Fibroblast of lung (primary cell): ENCODE measurements around the gene TRIM62. TPM values are rescaled to one million over a fixed set of nuclear protein-coding genes. Genes with fewer than 3 reads are reported as not detected.

ENCODE experiments used
- DNase-seq, 2 donors: peaks; one replicate each; pipeline versions ENCODE4 v3.0.0 to v3.0.0-alpha.2; 2010; ENCODE audit warnings: low read depth in 2 of 2
- H2AFZ ChIP-seq: 2 replicates; pipeline ENCODE4 v1.5.1; 2012; ENCODE audit warnings: low read length, control low read depth, inconsistent platforms
- H3K27ac ChIP-seq: 2 replicates; pipeline ENCODE4 v1.5.1; 2011; ENCODE audit warnings: low read length, control low read depth; ENCODE audit not compliant: insufficient read depth
- H3K27me3 ChIP-seq: 2 replicates; pipeline ENCODE4 v1.5.1; 2011; ENCODE audit warnings: mild to moderate bottlenecking, low read length; ENCODE audit not compliant: control insufficient read depth, insufficient read depth
- H3K36me3 ChIP-seq: 2 replicates; pipeline ENCODE4 v1.5.1; 2011; ENCODE audit warnings: low read length; ENCODE audit not compliant: control insufficient read depth, insufficient read depth
- H3K4me1 ChIP-seq: 2 replicates; pipeline ENCODE4 v1.5.1; 2011; ENCODE audit warnings: low read length; ENCODE audit not compliant: control insufficient read depth, insufficient read depth; ENCODE audit errors: extremely low read depth
- H3K4me2 ChIP-seq: 2 replicates; pipeline ENCODE4 v1.5.1; 2011; ENCODE audit warnings: low read length, control low read depth; ENCODE audit not compliant: insufficient read depth; ENCODE audit errors: extremely low read depth
- H3K4me3 ChIP-seq, 4 experiments: fragments of 200-600 bp in 1 of 4; sonication (generic) in 1 of 4; replicated peaks in 1 of 4; 2 replicates each; pipeline ENCODE4 v1.5.1; 2011 to 2016; ENCODE audit warnings: low read length in 4 of 4, low read depth in 3 of 4, mild to moderate bottlenecking in 3 of 4, control low read depth in 2 of 4, inconsistent platforms in 1 of 4, mixed read lengths in 1 of 4; ENCODE audit not compliant: insufficient read depth in 1 of 4; ENCODE audit errors: control extremely low read depth in 1 of 4
- H3K79me2 ChIP-seq: 2 replicates; pipeline ENCODE4 v1.5.1; 2012; ENCODE audit warnings: mild to moderate bottlenecking, low read length, inconsistent platforms; ENCODE audit not compliant: control insufficient read depth, insufficient read depth
- H3K9ac ChIP-seq: 2 replicates; pipeline ENCODE4 v1.5.1; 2011; ENCODE audit warnings: mild to moderate bottlenecking, low read length, control low read depth; ENCODE audit not compliant: insufficient read depth
- H3K9me3 ChIP-seq: 2 replicates; pipeline ENCODE4 v1.5.1; 2012; ENCODE audit warnings: low read depth, low read length; ENCODE audit not compliant: control insufficient read depth, insufficient read depth
- H4K20me1 ChIP-seq: 2 replicates; pipeline ENCODE4 v1.5.1; 2011; ENCODE audit warnings: low read length; ENCODE audit not compliant: control insufficient read depth, insufficient read depth; ENCODE audit errors: extremely low read depth
- EZH2 ChIP-seq: IDR thresholded peaks from 2 replicates; pipeline ENCODE4 v1.5.1; 2012; ENCODE audit warnings: low read length, control low read depth, mild to moderate bottlenecking; ENCODE audit errors: missing control alignments
- polyA plus RNA-seq, 2 donors: library from polyadenylated mRNA; depleted of rRNA in 1 of 2; stranded (reverse) in 1 of 2; unstranded in 1 of 2; fragments of >200 nt; gene quantifications; 2 replicates each; pipeline ENCODE4 v1.2.1, GENCODE V29; 2011 to 2012; ENCODE audit warnings: missing spikeins in 1 of 2
- total RNA-seq: library from RNA; depleted of rRNA; stranded (reverse); fragments of >200 nt; gene quantifications from 2 replicates; pipeline ENCODE4 v1.2.1, GENCODE V29; 2014
- TF ChIP-seq, protein P1 (sequence below), 2 donors: IDR thresholded peaks in 1 of 2; conservative IDR thresholded peaks in 1 of 2; 1 replicate in 1 of 2; 2 replicates in 1 of 2; pipeline ENCODE4 v1.5.1; 2011 to 2012; ENCODE audit warnings: low read length in 2 of 2, control low read depth in 1 of 2, inconsistent platforms in 1 of 2, low read depth in 1 of 2, mild to moderate bottlenecking in 1 of 2

Gene TRIM62
- total and polyA plus RNA-seq, 2 donors (not counting 1 experiment from before 2014, with no cell fraction given) = 1.8 to 2.4 TPM

- DNase-seq = no peak
- Histone ChIP-seq H3K9ac (no peak overlapping the region), H3K27ac (no peak overlapping the region), H3K4me2 (no peak overlapping the region), H3K9me3 (no peaks in the 10 kb centered on the region), H3K79me2 (no peaks in the 10 kb centered on the region), H2AFZ (no peak overlapping the region), H3K36me3 (peaks cover 6% of the 10 kb centered on the region), H3K4me1 (peaks cover 14% of the 10 kb centered on the region), H3K27me3 (no peaks in the 10 kb centered on the region), H3K4me3 (no peak overlapping the region), H4K20me1 (no peaks in the 10 kb centered on the region)
- TF ChIP-seq EZH2 = no peak
- TF ChIP-seq, protein P1, sequence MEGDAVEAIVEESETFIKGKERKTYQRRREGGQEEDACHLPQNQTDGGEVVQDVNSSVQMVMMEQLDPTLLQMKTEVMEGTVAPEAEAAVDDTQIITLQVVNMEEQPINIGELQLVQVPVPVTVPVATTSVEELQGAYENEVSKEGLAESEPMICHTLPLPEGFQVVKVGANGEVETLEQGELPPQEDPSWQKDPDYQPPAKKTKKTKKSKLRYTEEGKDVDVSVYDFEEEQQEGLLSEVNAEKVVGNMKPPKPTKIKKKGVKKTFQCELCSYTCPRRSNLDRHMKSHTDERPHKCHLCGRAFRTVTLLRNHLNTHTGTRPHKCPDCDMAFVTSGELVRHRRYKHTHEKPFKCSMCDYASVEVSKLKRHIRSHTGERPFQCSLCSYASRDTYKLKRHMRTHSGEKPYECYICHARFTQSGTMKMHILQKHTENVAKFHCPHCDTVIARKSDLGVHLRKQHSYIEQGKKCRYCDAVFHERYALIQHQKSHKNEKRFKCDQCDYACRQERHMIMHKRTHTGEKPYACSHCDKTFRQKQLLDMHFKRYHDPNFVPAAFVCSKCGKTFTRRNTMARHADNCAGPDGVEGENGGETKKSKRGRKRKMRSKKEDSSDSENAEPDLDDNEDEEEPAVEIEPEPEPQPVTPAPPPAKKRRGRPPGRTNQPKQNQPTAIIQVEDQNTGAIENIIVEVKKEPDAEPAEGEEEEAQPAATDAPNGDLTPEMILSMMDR (conservative IDR thresholded peaks at IDR 0.05 in 1 of 2, IDR thresholded peaks at IDR 0.05 in 1 of 2; ENCODE audit: low read depth in 1 of 2, low read length in 2 of 2) = no peak
Observed at GRCh38 chr1:33147275-33147996, 34.4 kb downstream of the TRIM62 start.

GRCh38 chr1:33146003-33146402 lies 35.8 kb downstream of the TRIM62 start:
- DNase-seq = no peak
- no peak overlapping the region for H3K27ac ChIP-seq
- H3K9me3 ChIP-seq = no peaks in the 10 kb centered on the region
- no peak overlapping the region for H2AFZ ChIP-seq
- peaks cover 14% of the 10 kb centered on the region for H3K4me1 ChIP-seq
- no peaks in the 10 kb centered on the region for H4K20me1 ChIP-seq
- H3K9ac ChIP-seq = no peak overlapping the region
- TF ChIP-seq, protein P1 (conservative IDR thresholded peaks at IDR 0.05 in 1 of 2, IDR thresholded peaks at IDR 0.05 in 1 of 2; ENCODE audit: low read depth in 1 of 2, low read length in 2 of 2) = no peak
- no peak for TF ChIP-seq EZH2
- no peaks in the 10 kb centered on the region for H3K27me3 ChIP-seq
- H3K4me3 ChIP-seq = no peak overlapping the region
- H3K4me2 ChIP-seq = no peak overlapping the region
- peaks cover 6% of the 10 kb centered on the region for H3K36me3 ChIP-seq
- H3K79me2 ChIP-seq = no peaks in the 10 kb centered on the region

DNA sequence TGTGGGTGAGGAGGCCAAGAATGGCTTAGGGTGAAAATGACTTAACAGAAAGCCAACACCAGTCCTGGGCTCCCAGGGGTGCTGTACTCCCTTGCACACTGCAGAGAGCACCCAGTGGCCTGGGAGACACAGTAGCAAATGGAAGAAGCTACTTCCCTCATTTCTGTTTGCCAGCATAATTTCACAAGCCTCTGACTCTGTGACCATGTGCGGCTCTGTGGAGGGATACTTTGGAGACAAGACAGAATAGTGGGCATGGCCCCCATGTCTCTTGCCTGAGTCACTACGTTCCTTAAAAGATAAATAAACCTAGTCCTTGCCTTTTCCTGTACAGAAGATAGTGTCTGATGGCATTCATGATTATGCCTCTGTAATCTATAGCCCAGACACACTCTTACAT lies 38.1 kb downstream of the TRIM62 start:
- H3K9ac ChIP-seq = no peak overlapping the region
- peaks cover 6% of the 10 kb centered on the region for H3K36me3 ChIP-seq
- peak overlapping the region; percentile 11 for H3K4me2 ChIP-seq

More for the DNA sequence above, 38.1 kb downstream of the TRIM62 start:
- Histone ChIP-seq H2AFZ (no peak overlapping the region), H3K79me2 (no peaks in the 10 kb centered on the region), H3K27me3 (no peaks in the 10 kb centered on the region), H3K4me3 (no peak overlapping the region), H3K27ac (peak overlapping the region; percentile 57), H3K4me1 (peaks cover 14% of the 10 kb centered on the region), H4K20me1 (no peaks in the 10 kb centered on the region), H3K9me3 (no peaks in the 10 kb centered on the region)
- peak; percentile 83 to 91 for DNase-seq
- TF ChIP-seq, protein P1 (conservative IDR thresholded peaks at IDR 0.05 in 1 of 2, IDR thresholded peaks at IDR 0.05 in 1 of 2; ENCODE audit: low read depth in 1 of 2, low read length in 2 of 2) = no peak
- no peak for TF ChIP-seq EZH2
